Endothelial cell of umbilical vein (primary cell): ENCODE measurements around the gene CA14. TPM values are rescaled to one million over a fixed set of nuclear protein-coding genes. Genes with fewer than 3 reads are reported as not detected.

Experiments
- BruUV-seq: library from RNA; stranded (reverse); fragments of 400-500 nt; replicated peaks from 2 replicates; lab custom pipeline; 2021; lab: Mats Ljungman, UMichigan
- CTCF ChIA-PET: fragments of 300-600, 350-600 bp; sonication (Branson Sonifier 250); formaldehyde crosslinking; loops from one replicate; lab custom pipeline; 2021; ENCODE audit warnings: antibody characterized with exemption, inconsistent platforms; lab: Charles Lee
- POLR2A ChIA-PET: fragments of 300-600, 350-600 bp; sonication (Branson Sonifier 250); formaldehyde crosslinking; loops from one replicate; lab custom pipeline; 2021; ENCODE audit warnings: antibody characterized with exemption, inconsistent platforms; lab: Charles Lee
- DNase-seq: peaks from one replicate; pipeline ENCODE4 v3.0.0-alpha.2; 2011; ENCODE audit warnings: low read depth, low spot score
- FAIRE-seq: peaks from 2 replicates; lab custom pipeline; 2011; peaks lifted over from hg19 to GRCh38; lab: Jason Lieb, UNC
- H2AFZ ChIP-seq: 2 replicates; pipeline ENCODE4 v1.6.0; 2012; ENCODE audit warnings: low read depth, low read length, control low read depth, inconsistent platforms
- H3K27ac ChIP-seq: 2 replicates; pipeline ENCODE4 v1.5.1; 2011; ENCODE audit warnings: low read depth, mild to moderate bottlenecking, control low read depth, low read length, moderate library complexity; ENCODE audit not compliant: insufficient read depth
- H3K27me3 ChIP-seq, 2 experiments: 2 replicates each; pipeline versions ENCODE4 v1.6.0 to v1.6.1; 2011; ENCODE audit warnings: low read length in 2 of 2, mixed read lengths in 1 of 2; ENCODE audit not compliant: control insufficient read depth in 2 of 2, insufficient read depth in 2 of 2
- H3K36me3 ChIP-seq, 2 experiments: 2 replicates in 1 of 2; 3 replicates in 1 of 2; pipeline ENCODE4 v1.5.1; 2011; ENCODE audit warnings: low read length in 2 of 2, mild to moderate bottlenecking in 1 of 2, moderate library complexity in 1 of 2; ENCODE audit not compliant: control insufficient read depth in 2 of 2, insufficient read depth in 2 of 2; ENCODE audit errors: extremely low read depth in 1 of 2
- H3K4me1 ChIP-seq: 3 replicates; pipeline ENCODE4 v1.5.1; 2011; ENCODE audit warnings: mild to moderate bottlenecking, low read length; ENCODE audit not compliant: control insufficient read depth, insufficient read depth; ENCODE audit errors: extremely low read depth
- H3K4me2 ChIP-seq: 2 replicates; pipeline ENCODE4 v1.6.1; 2011; ENCODE audit warnings: low read length, control low read depth, mixed read lengths; ENCODE audit not compliant: insufficient read depth
- H3K4me3 ChIP-seq, 3 experiments: fragments of 200-600 bp in 1 of 3; sonication (generic), shearing (Covaris generic) in 1 of 3; replicated peaks in 1 of 3; 2 replicates each; pipeline ENCODE4 v1.5.1; 2011 to 2016; ENCODE audit warnings: control low read depth in 3 of 3, low read length in 3 of 3, mild to moderate bottlenecking in 2 of 3, inconsistent platforms in 1 of 3, low read depth in 1 of 3, moderate library complexity in 1 of 3; ENCODE audit not compliant: insufficient read depth in 1 of 3
- H3K79me2 ChIP-seq: 2 replicates; pipeline ENCODE4 v1.6.0; 2012; ENCODE audit warnings: low read length, inconsistent platforms; ENCODE audit not compliant: control insufficient read depth, insufficient read depth
- H3K9ac ChIP-seq: replicated peaks from 2 replicates; pipeline ENCODE3; 2011; ENCODE audit warnings: low read length, control low read depth; ENCODE audit not compliant: insufficient read depth; ENCODE audit errors: extremely low read depth
- H3K9me1 ChIP-seq: replicated peaks from 3 replicates; pipeline ENCODE4 v1.6.0; 2011; ENCODE audit warnings: mild to moderate bottlenecking, low read length; ENCODE audit not compliant: control insufficient read depth, insufficient read depth; ENCODE audit errors: extremely low read depth
- H3K9me3 ChIP-seq: replicated peaks from 2 replicates; pipeline ENCODE4 v1.5.1; 2012; ENCODE audit warnings: low read length, inconsistent platforms; ENCODE audit not compliant: control insufficient read depth, insufficient read depth
- H4K20me1 ChIP-seq: replicated peaks from 2 replicates; pipeline ENCODE3; 2011; ENCODE audit warnings: mild to moderate bottlenecking, low read length; ENCODE audit not compliant: control insufficient read depth, insufficient read depth; ENCODE audit errors: extremely low read depth
- EZH2 ChIP-seq: IDR thresholded peaks from 2 replicates; pipeline ENCODE4 v1.6.1; 2012; ENCODE audit warnings: borderline replicate concordance, low read depth, mild to moderate bottlenecking, moderate library complexity, low read length, inconsistent platforms; ENCODE audit not compliant: severe bottlenecking
- FOS ChIP-seq: IDR thresholded peaks from 2 replicates; pipeline ENCODE4 v1.6.1; 2011; ENCODE audit warnings: mild to moderate bottlenecking, low read length, moderate library complexity, borderline replicate concordance; ENCODE audit not compliant: insufficient read depth
- GATA2 ChIP-seq: IDR thresholded peaks from 2 replicates; pipeline ENCODE4 v1.7.0; 2011; ENCODE audit warnings: low read depth, mild to moderate bottlenecking, moderate library complexity, mixed read lengths, low read length; ENCODE audit not compliant: insufficient read length, insufficient read depth
- JUN ChIP-seq: IDR thresholded peaks from 2 replicates; pipeline ENCODE4 v1.6.1; 2011; ENCODE audit warnings: borderline replicate concordance, low read depth; ENCODE audit not compliant: insufficient read length, insufficient read depth
- MYC ChIP-seq: IDR thresholded peaks from one replicate; pipeline ENCODE4 v1.6.1; 2011; ENCODE audit warnings: mild to moderate bottlenecking, low read depth, low read length
- POLR2A ChIP-seq: IDR thresholded peaks from 2 replicates; pipeline ENCODE4 v1.6.1; 2012; ENCODE audit warnings: low read depth, mild to moderate bottlenecking, control low read depth, low read length
- POLR2AphosphoS5 ChIP-seq: IDR thresholded peaks from 2 replicates; pipeline ENCODE4 v1.6.1; 2012; ENCODE audit warnings: low read depth, mild to moderate bottlenecking, control low read depth, low read length, moderate library complexity; ENCODE audit not compliant: insufficient read depth
- dilution Hi-C: fragments of 300-500 bp; cut with MboI; formaldehyde crosslinking; loops from one replicate; pipeline ENCODE4 v1.15.0; 2019; ENCODE audit warnings: low sequenced_read_pairs; ENCODE audit not compliant: extremely low pct_ligation_motif_present
- intact Hi-C: fragments of 100-400 bp; cut with micrococcal nuclease; formaldehyde crosslinking; loops from one replicate; pipeline ENCODE4 v1.10.0; 2022
- polyA plus RNA-seq, 4 experiments: library from polyadenylated mRNA; depleted of rRNA in 3 of 4; stranded (reverse) in 3 of 4; unstranded in 1 of 4; fragments of >200 nt; gene quantifications; 2 replicates each; pipeline versions ENCODE4 v1.2.1 to v1.2.3, GENCODE V29; 2011 to 2012; ENCODE audit warnings: missing spikeins in 1 of 4
- total RNA-seq: library from RNA; stranded (reverse); gene quantifications from 2 replicates; pipeline ENCODE4 v1.2.3, GENCODE V29; 2021
- TF ChIP-seq, protein P1 (sequence below), 2 donors: IDR thresholded peaks; 1 replicate in 1 of 2; 2 replicates in 1 of 2; pipeline ENCODE4 v1.5.1; 2011; ENCODE audit warnings: low read length in 2 of 2, mild to moderate bottlenecking in 2 of 2, moderate library complexity in 2 of 2, control low read depth in 1 of 2, inconsistent platforms in 1 of 2, low read depth in 1 of 2; ENCODE audit not compliant: insufficient read depth in 1 of 2; ENCODE audit errors: extremely low read depth in 1 of 2
- TF ChIP-seq, protein P2 (sequence below): IDR thresholded peaks from 2 replicates; pipeline ENCODE4 v1.6.1; 2011; ENCODE audit not compliant: insufficient read depth, insufficient read length

Gene CA14
- total and polyA plus RNA-seq, 2 donors (not counting 3 experiments of a cell fraction or from before 2014, with no cell fraction given) = not detected

GRCh38 chr1:150293433-150294253 lies 36.1 kb downstream of the CA14 start, which contains the start of gene MRPS21:
TSS of gene MRPS21 (plus strand) at chr1:150293861. CDS start at chr1:150294367, 506 bp downstream.
- H3K4me2 ChIP-seq = peak within 1 kb of the TSS; percentile 96

More at GRCh38 chr1:150293433-150294253, 36.1 kb downstream of the CA14 start, which contains the start of gene MRPS21:
- POLR2A ChIA-PET = no interaction called here
- Histone ChIP-seq H4K20me1 (no peaks in the 10 kb centered on the region), H3K27me3 (no peaks in the 10 kb centered on the region), H2AFZ (peak within 1 kb of the TSS; percentile 75), H3K9me3 (no peaks in the 10 kb centered on the region), H3K9ac (peak within 1 kb of the TSS; percentile 95), H3K4me3 (peak within 1 kb of the TSS; percentile 25 to 90 (median 54)), H3K27ac (peak within 1 kb of the TSS; percentile 81), H3K9me1 (no peaks in the 10 kb centered on the region), H3K4me1 (peaks cover 13% of the 10 kb centered on the region), H3K36me3 (no peaks in the 10 kb centered on the region), H3K79me2 (peaks cover 21% of the 10 kb centered on the region)
- DNase-seq (peak; percentile 94), FAIRE-seq (peak; percentile 97)
- BruUV-seq = TSS peak; percentile 96
- intact Hi-C loops = loop anchor here (1.0 kb wide), 3 partner anchors 12 to 28 kb away; partner anchors contain the start of genes APH1A and PRPF3
- TF ChIP-seq POLR2AphosphoS5 (peak; percentile 93), JUN (peak; percentile 28), POLR2A (peak; percentile 94), FOS (no peak), EZH2 (no peak), GATA2 (no peak), MYC (peak; percentile 66)
- TF ChIP-seq, protein P1, sequence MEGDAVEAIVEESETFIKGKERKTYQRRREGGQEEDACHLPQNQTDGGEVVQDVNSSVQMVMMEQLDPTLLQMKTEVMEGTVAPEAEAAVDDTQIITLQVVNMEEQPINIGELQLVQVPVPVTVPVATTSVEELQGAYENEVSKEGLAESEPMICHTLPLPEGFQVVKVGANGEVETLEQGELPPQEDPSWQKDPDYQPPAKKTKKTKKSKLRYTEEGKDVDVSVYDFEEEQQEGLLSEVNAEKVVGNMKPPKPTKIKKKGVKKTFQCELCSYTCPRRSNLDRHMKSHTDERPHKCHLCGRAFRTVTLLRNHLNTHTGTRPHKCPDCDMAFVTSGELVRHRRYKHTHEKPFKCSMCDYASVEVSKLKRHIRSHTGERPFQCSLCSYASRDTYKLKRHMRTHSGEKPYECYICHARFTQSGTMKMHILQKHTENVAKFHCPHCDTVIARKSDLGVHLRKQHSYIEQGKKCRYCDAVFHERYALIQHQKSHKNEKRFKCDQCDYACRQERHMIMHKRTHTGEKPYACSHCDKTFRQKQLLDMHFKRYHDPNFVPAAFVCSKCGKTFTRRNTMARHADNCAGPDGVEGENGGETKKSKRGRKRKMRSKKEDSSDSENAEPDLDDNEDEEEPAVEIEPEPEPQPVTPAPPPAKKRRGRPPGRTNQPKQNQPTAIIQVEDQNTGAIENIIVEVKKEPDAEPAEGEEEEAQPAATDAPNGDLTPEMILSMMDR (IDR thresholded peaks at IDR 0.05; ENCODE audit: extremely low read depth in 1 of 2, insufficient read depth in 1 of 2, low read depth in 1 of 2, low read length in 2 of 2) = no peak
- TF ChIP-seq, protein P2, sequence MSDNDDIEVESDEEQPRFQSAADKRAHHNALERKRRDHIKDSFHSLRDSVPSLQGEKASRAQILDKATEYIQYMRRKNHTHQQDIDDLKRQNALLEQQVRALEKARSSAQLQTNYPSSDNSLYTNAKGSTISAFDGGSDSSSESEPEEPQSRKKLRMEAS = peak; percentile 65
- CTCF ChIA-PET = no interaction called here
- dilution Hi-C loops = no loop called here
